HG02885 (cell line): ENCODE measurements around the gene SCAND1.

Source experiments
- ATAC-seq: cut with Tn5 transposase; IDR thresholded peaks from one replicate; pipeline ENCODE4 v1.9.1; 2021; ENCODE audit warnings: mild to moderate bottlenecking; ENCODE audit not compliant: unreplicated experiment, poor library complexity

The SCAND1 gene

DNA sequence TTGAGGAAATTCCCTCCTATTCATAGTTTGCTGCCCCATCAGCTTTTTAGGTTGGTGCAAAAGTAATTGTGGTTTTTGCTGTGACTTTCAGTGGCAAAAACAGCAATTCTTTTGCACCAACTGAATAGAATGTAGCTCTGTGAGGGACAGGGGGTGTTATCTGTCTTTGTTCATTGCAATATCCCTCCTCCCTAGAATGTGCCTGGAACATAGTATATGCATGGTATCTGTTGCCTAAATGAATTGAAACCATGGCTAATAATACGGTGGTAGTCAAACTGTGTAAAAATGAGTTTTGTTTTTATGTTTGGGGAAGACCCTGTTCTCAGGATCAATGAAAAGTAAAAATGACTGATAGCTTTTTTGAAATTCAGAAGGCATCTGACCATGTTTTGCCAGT, 45.1 kb downstream of the SCAND1 start:
- ATAC-seq = no peak

GRCh38 chr20:35908007-35908406, 46.3 kb downstream of the SCAND1 start:
- ATAC-seq = no peak

- ATAC-seq = no peak
Measured at GRCh38 chr20:35907017-35907701, 47.1 kb downstream of the SCAND1 start.

DNA sequence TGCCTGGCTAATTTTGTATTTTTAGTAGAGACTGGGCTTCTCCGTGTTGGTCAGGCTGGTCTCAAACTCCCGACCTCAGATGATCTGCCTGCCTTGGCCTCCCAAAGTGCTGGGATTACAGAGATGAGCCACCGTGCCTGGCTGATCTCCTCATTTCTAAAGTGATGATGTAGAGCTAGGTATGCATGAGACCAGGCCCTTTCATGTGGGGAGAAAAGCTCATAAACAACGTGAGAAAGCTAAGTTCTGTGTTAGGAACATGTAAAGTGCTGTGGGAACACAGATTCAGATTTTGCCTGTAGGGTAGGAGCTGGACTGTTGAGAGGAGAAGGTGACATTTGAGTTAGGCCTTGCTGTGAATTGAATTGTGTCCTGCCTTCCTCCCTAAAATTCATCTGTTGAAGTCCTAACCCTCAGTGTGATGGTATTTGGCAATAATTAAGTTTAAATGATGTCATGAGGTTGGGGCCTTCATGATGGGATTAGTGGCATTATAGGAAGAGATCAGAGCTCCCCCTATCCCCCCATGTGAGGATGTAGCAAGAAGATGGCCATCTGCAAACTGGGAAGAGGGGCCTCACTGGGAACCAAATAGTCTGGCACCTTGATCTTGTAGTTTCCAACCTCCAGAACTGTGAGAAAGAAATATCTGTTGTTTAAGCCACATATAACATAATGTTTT, 49.2 kb downstream of the SCAND1 start:
- ATAC-seq = no peak

- ATAC-seq = no peak
Measured at GRCh38 chr20:35903843-35904242, 50.5 kb downstream of the SCAND1 start.
